DND-41 (cell line): ENCODE data around the gene MSMP.

ENCODE experiments used
- CTCF ChIP-seq: IDR thresholded peaks from 2 replicates; pipeline ENCODE4 v1.5.1; 2012; ENCODE audit warnings: borderline replicate concordance, low read length, moderate library complexity, mild to moderate bottlenecking; ENCODE audit not compliant: poor library complexity, severe bottlenecking; ENCODE audit errors: extremely low read depth
- EZH2 ChIP-seq: IDR thresholded peaks from 3 replicates; pipeline ENCODE4 v1.6.1; 2012; ENCODE audit warnings: borderline replicate concordance, low read depth, mild to moderate bottlenecking, moderate library complexity, low read length, inconsistent platforms; ENCODE audit not compliant: severe bottlenecking

GRCh38 chr9:35793461-35793860 is 39.4 kb upstream of the MSMP start:
- TF ChIP-seq CTCF (no peak), EZH2 (no peak)
